ENCODE measurements around the gene CNTN1. TPM values are rescaled to one million over a fixed set of nuclear protein-coding genes. Genes with fewer than 3 reads are reported as not detected.

The CNTN1 gene
- total and polyA plus RNA-seq, 2 of the 13 experiments (the other 11 are each of a cell fraction or from before 2014, with no cell fraction given) = 0.01 to 0.07 TPM

GRCh38 chr12:40734276-40734675, 42.0 kb downstream of the CNTN1 start:
- H4K20me1 ChIP-seq (ENCODE audit: insufficient read depth, low read length) = no peaks in the 10 kb centered on the region
- CTCF ChIA-PET (ENCODE audit: low intra/inter-chr PET ratio, low total read pairs) = no interaction called here
- no peak overlapping the region for H2AFZ ChIP-seq (ENCODE audit: low read length)
- POLR2A ChIA-PET = no interaction called here
- no peaks in the 10 kb centered on the region for H3K27me3 ChIP-seq (ENCODE audit: control insufficient read depth in 1 of 2, insufficient read depth in 2 of 2, low read length in 2 of 2)
- no peak overlapping the region for H3K4me2 ChIP-seq (ENCODE audit: low read depth, low read length)
- DNase-seq (ENCODE audit: low spot score) (no peak), FAIRE-seq (no peak), ATAC-seq (no peak)
- WGBS (ENCODE audit: low lambda C conversion rate) = 20% methylated on average over 3 of the region's 3 CpGs
- intact Hi-C loops (cut with micrococcal nuclease; ENCODE audit: unreplicated experiment) = no loop called here
- BruUV-seq (replicated peaks) = no TSS peak
- H3K4me3 ChIP-seq (replicated peaks in 1 of 3; ENCODE audit: insufficient read depth in 1 of 3, low read depth in 2 of 3, low read length in 3 of 3) = no peak overlapping the region
- TF ChIP-seq FIP1L1 (IDR thresholded peaks at IDR 0.05; ENCODE audit: borderline replicate concordance, insufficient read depth, low read depth, low read length) = no peak
- no peak for TF ChIP-seq ZNF775 (CRISPR knock-in tag; IDR thresholded peaks at IDR 0.05; ENCODE audit: borderline replicate concordance)
- no peak for TF ChIP-seq ZNF616 (CRISPR knock-in tag; IDR thresholded peaks at IDR 0.05; ENCODE audit: low read depth)
- TF ChIP-seq SNAPC4 (CRISPR knock-in tag; IDR thresholded peaks at IDR 0.05) = no peak
- no peak for TF ChIP-seq SRSF4 (IDR thresholded peaks at IDR 0.05; ENCODE audit: low read depth, low read length, poor library complexity, severe bottlenecking)
- no peak for TF ChIP-seq ZNF180 (CRISPR knock-in tag; IDR thresholded peaks at IDR 0.05; ENCODE audit: borderline replicate concordance, low read depth)
- TF ChIP-seq SNAPC5 (CRISPR knock-in tag; IDR thresholded peaks at IDR 0.05; ENCODE audit: borderline replicate concordance) = no peak
- TF ChIP-seq GLI4 (CRISPR knock-in tag; IDR thresholded peaks at IDR 0.05; ENCODE audit: borderline replicate concordance) = no peak
- no peak for TF ChIP-seq ZNF567 (CRISPR knock-in tag; IDR thresholded peaks at IDR 0.05; ENCODE audit: borderline replicate concordance)
- TF ChIP-seq NR2F1 (CRISPR knock-in tag; IDR thresholded peaks at IDR 0.05) = no peak
- TF ChIP-seq CCDC6 (CRISPR knock-in tag; IDR thresholded peaks at IDR 0.05) = no peak
- no peak for TF ChIP-seq KLF12 (CRISPR knock-in tag; IDR thresholded peaks at IDR 0.05; ENCODE audit: borderline replicate concordance)
- TF ChIP-seq ZNF432 (CRISPR knock-in tag; IDR thresholded peaks at IDR 0.05; ENCODE audit: borderline replicate concordance) = no peak
- no peaks in the 10 kb centered on the region for H3K4me1 ChIP-seq (ENCODE audit: insufficient read depth, low read length)
- no peak overlapping the region for H3K9ac ChIP-seq (ENCODE audit: insufficient read depth, low read depth, low read length)
- H3K27ac ChIP-seq (ENCODE audit: extremely low read length, insufficient read depth, low read length) = no peak overlapping the region
- no peaks in the 10 kb centered on the region for H3K9me3 ChIP-seq (ENCODE audit: low read length)
- H3K36me3 ChIP-seq (replicated peaks in 1 of 2; ENCODE audit: control insufficient read depth in 1 of 2, insufficient read depth in 2 of 2, low read length in 2 of 2) = no peaks in the 10 kb centered on the region
- H3K79me2 ChIP-seq (ENCODE audit: insufficient read depth, low read length) = no peaks in the 10 kb centered on the region
- in situ Hi-C loops (cut with HindIII; ENCODE audit: extremely low pct_ligation_motif_present, low pct_unique_long_range_greater_than_20kb) = no loop called here

Measured in HepG2 (cell line).